KMS-11 (cell line): ENCODE data around the gene SLC30A1.

ENCODE experiments used
- H2AFZ ChIP-seq: fragments of 200-600 bp; sonication (generic); 2 replicates; pipeline ENCODE4 v1.6.1; 2016; ENCODE audit warnings: antibody characterized with exemption, mixed run types, low read depth
- H3K27ac ChIP-seq: fragments of 200-600 bp; sonication (generic); 2 replicates; pipeline ENCODE4 v1.6.1; 2016; ENCODE audit warnings: mild to moderate bottlenecking, mixed run types
- H3K27me3 ChIP-seq: fragments of 200-600 bp; sonication (generic); 2 replicates; pipeline ENCODE4 v1.6.1; 2017; ENCODE audit warnings: mild to moderate bottlenecking, low read depth, mixed run types, moderate library complexity; ENCODE audit not compliant: insufficient read depth
- H3K36me3 ChIP-seq: fragments of 200-600 bp; sonication (generic); 2 replicates; pipeline ENCODE4 v1.6.1; 2017; ENCODE audit warnings: mild to moderate bottlenecking, mixed run types; ENCODE audit not compliant: insufficient read depth
- H3K4me1 ChIP-seq: fragments of 200-600 bp; sonication (generic); 2 replicates; pipeline ENCODE4 v1.6.1; 2016; ENCODE audit warnings: mild to moderate bottlenecking, low read depth, mixed run types; ENCODE audit not compliant: poor library complexity, severe bottlenecking
- H3K4me2 ChIP-seq: fragments of 200-600 bp; sonication (generic); 2 replicates; pipeline ENCODE4 v1.7.0; 2016; ENCODE audit warnings: mild to moderate bottlenecking, mixed run types
- H3K4me3 ChIP-seq: fragments of 200-600 bp; sonication (generic); IDR thresholded peaks from 2 replicates; pipeline ENCODE4 v1.6.1; 2017; ENCODE audit warnings: low read depth, low read length, mixed read lengths; ENCODE audit not compliant: insufficient read depth
- H3K79me2 ChIP-seq: fragments of 200-600 bp; sonication (generic); 2 replicates; pipeline ENCODE4 v1.6.1; 2016; ENCODE audit warnings: low read depth, mixed run types; ENCODE audit not compliant: insufficient read depth
- H3K9ac ChIP-seq: fragments of 200-600 bp; sonication (generic); 2 replicates; pipeline ENCODE4 v1.6.1; 2016; ENCODE audit warnings: mild to moderate bottlenecking, mixed run types
- H4K20me1 ChIP-seq: fragments of 200-600 bp; sonication (generic); 2 replicates; pipeline ENCODE4 v1.6.1; 2016; ENCODE audit warnings: mild to moderate bottlenecking, mixed run types; ENCODE audit not compliant: insufficient read depth
- CTCF ChIP-seq: fragments of 200-600 bp; sonication (generic); conservative IDR thresholded peaks from 2 replicates; pipeline ENCODE4 v1.6.1; 2017; ENCODE audit warnings: low read depth, mild to moderate bottlenecking, antibody characterized with exemption, low read length, moderate library complexity, mixed read lengths

SLC30A1 gene

GRCh38 chr1:211603191-211603701 is 24.3 kb upstream of the SLC30A1 start:
- no peak for TF ChIP-seq CTCF
- peaks cover 1% of the 10 kb centered on the region for H3K4me1 ChIP-seq
- H4K20me1 ChIP-seq: no peaks in the 10 kb centered on the region
- H3K4me2 ChIP-seq: no peak overlapping the region
- no peaks in the 10 kb centered on the region for H3K79me2 ChIP-seq
- no peaks in the 10 kb centered on the region for H3K27me3 ChIP-seq
- H3K36me3 ChIP-seq: no peaks in the 10 kb centered on the region
- no peak overlapping the region for H2AFZ ChIP-seq
- H3K27ac ChIP-seq: no peak overlapping the region
- no peak overlapping the region for H3K9ac ChIP-seq
- no peak overlapping the region for H3K4me3 ChIP-seq

- H3K4me1 ChIP-seq: peaks cover 13% of the 10 kb centered on the region
- H3K4me2 ChIP-seq: no peak overlapping the region
- TF ChIP-seq CTCF: no peak
- no peak overlapping the region for H3K27ac ChIP-seq
- no peaks in the 10 kb centered on the region for H4K20me1 ChIP-seq
- H3K79me2 ChIP-seq: no peaks in the 10 kb centered on the region
- no peak overlapping the region for H2AFZ ChIP-seq
- H3K27me3 ChIP-seq: no peaks in the 10 kb centered on the region
- no peaks in the 10 kb centered on the region for H3K36me3 ChIP-seq
- no peak overlapping the region for H3K9ac ChIP-seq
- no peak overlapping the region for H3K4me3 ChIP-seq
Measured at GRCh38 chr1:211601982-211602670, 23.2 kb upstream of the SLC30A1 start.

GRCh38 chr1:211601159-211601558 is 22.2 kb upstream of the SLC30A1 start:
- Histone ChIP-seq H3K4me1 (peaks cover 13% of the 10 kb centered on the region), H3K27me3 (no peaks in the 10 kb centered on the region), H3K9ac (no peak overlapping the region), H2AFZ (no peak overlapping the region), H3K4me3 (no peak overlapping the region), H3K36me3 (no peaks in the 10 kb centered on the region), H4K20me1 (no peaks in the 10 kb centered on the region), H3K27ac (no peak overlapping the region), H3K79me2 (no peaks in the 10 kb centered on the region), H3K4me2 (no peak overlapping the region)
- TF ChIP-seq CTCF: no peak

GRCh38 chr1:211599250-211599649 is 20.3 kb upstream of the SLC30A1 start:
- no peak for TF ChIP-seq CTCF
- Histone ChIP-seq H3K36me3 (no peaks in the 10 kb centered on the region), H3K9ac (no peak overlapping the region), H3K4me1 (peaks cover 13% of the 10 kb centered on the region), H3K4me2 (no peak overlapping the region), H4K20me1 (no peaks in the 10 kb centered on the region), H2AFZ (no peak overlapping the region), H3K79me2 (no peaks in the 10 kb centered on the region), H3K27ac (no peak overlapping the region), H3K4me3 (no peak overlapping the region), H3K27me3 (no peaks in the 10 kb centered on the region)
